ENCODE data around the gene CUEDC1.
"Not testable (repeated sequence)": the region's sequence is repeated elsewhere in the genome, so short reads cannot be mapped to it uniquely, and the experiment has no call there.

The CUEDC1 gene

DNA sequence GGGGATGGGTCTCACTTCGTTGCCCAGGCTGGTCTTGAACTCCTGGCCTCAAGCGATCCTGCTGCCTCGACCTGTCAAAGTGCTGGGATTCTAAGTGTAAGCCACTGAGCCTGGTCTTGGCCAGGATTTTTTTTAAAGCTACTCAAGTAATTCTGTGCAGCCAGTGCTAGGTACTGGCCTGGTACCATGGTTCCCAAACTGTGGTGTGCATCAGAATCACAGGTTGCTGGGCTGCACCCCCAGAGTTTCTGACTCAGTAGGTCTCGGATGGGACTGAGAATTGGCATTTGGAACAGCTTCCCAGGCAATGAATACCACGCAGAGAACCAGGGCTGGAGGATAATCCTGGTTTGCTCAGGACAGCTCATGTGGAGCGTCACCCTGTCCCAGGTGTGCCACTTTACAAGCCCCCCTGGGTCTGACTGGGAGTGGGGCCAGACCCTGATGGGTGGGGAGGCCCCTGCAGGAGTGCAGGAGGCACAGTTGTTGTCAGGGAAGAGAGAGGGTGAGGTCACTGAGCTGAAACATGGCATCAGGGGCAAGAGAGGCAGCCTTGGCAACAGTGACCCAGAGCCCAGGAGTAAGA lies 94.7 kb downstream of the CUEDC1 start:
- DNase-seq (ENCODE audit: low read depth): no peak

DNA sequence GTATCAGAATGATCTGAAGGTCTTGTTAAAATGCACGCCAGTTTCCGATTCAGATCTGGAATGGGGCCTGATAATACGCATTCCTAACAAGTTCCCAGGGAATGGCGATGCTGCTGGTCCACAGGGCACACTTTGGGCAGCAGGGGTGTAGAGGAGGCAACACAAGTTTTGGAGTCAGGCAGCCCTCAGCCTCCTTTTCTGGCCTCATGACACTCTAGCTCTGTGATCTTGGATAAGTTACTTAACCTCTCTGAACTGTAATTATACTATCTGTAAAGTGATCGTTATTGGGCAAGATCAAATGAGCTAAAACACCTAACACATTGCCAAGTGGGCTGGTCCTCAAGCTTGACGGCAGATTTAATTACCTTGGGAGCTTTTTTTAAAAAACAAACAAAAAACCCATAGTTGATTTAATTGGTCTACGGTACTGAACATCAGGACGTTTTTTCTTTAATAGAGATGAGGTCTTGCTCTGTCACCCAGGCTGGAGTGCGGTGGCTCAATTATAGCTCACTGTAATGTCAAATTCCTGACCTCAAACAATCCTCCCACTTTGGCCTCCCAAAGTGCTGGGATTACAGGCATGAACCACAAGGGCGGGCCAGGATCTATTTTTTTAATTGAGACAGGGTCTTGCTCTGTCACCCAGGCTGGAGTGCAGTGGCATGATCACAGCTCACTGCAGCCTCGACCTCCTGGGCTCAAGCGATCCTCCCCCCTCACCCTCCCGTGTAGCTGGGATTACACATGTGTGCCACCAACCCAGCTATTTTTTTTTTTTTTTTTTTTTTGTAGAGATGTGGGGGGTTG lies 95.4 kb downstream of the CUEDC1 start:
- no peak for DNase-seq (ENCODE audit: low read depth)

DNA sequence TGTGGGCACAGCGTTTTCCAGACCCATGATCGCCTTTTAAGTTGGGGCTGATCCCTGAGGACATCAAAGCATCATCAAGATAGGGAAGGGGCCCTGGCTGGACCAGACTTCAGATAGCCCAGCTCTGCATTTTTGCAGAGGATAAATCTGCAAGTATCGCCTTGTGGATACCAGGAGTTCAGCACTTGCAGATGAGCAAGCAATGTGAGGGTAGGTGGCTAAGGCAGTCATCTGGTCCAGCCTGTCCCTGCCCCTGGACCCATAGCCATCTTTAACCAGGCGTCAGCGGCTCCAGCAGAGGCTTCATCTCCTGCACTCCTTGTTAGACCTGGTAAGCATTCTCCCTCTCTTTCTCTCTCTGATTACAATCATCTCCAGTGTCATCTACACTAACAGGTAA lies 96.4 kb downstream of the CUEDC1 start:
- DNase-seq (ENCODE audit: low read depth): no peak

DNA sequence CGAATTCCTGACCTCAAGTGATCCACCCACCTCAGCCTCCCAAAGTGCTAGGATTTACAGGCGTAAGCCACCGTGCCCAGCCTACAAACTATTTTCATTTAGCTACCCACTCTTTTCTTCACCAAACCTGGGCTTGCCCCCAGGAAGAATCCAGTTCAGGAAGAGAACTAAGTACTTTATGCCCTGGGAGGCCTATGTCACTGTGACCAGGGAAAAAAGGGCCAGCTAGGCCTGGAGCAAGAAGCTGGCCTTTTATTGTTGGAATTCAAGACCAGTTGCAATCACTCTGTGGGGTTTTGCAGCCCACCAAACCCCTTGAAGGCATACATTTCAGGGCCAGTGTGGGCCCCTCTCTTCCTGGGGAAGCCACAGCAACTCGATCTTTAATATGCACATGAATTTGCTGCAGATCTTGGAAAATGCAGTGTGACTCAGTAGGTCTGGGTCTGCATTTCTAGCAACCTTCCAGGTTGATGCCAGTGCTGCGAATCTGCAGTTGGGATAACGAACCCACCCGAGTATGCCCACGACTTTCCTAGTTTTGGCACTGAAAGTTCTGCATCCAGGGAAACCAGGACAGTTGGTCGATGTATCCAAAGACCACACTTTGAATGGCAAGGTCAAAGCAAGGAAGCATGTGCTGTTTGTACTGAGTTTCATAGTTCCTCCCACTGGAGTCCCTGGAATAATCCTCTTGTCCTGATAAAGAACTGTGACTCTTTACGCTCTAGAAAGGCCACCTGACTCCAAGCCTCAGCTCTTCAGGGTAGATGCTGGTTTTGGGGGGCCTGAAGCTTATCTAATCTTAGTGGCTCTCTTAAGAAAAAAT lies 98.2 kb downstream of the CUEDC1 start:
- DNase-seq (ENCODE audit: low read depth): no peak

DNA sequence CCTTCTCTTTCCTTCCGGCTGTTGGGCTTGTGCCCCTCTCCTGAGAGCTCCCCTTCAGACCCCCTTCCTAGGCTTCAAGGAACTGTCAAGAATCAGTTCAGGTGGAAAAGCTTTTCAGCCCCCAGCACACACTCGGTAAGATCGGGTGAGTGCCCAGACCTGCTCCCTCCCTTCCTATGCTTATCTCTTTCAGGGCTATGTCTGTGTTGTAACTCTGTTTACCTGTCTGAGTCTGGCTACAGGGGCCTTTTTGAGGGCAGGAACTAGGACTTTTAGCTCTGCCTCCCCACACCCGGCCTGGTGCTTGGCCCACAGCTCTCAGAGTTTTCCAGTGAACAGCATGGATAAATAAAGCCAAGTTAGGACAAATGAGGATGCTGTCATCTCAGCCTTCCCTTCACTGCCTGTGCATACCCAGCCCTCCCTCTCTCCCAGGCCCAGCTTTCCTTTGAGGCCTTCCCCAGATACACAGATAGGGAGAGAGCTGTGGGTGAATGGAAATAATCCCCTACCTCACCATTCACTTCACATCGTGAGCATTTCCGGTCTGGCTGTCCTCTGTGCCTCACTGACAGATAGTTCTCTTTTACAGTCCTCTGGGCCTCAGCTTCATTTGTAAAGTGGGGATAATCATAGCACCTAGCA lies 99.7 kb downstream of the CUEDC1 start:
- DNase-seq (ENCODE audit: low read depth): no peak

DNA sequence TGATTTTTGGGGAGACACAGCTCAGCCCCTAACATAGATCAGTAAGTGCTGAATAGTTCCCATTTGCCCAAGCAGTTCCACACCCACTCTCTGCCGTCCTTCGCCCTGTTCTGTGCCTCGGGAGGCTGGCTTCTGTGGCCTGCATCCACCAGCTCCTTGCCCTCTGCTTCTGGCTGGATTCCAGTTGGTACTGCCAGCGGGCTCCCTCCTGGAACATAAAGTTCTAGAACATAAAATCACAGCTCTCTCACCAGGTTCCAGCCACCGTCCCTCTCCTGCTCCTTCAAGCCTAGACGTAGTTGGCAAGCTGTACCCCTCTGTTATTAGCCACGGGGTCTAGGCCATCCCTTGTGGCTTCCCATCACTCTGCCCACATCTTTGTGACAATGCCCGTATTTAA lies 101.5 kb downstream of the CUEDC1 start:
- DNase-seq (ENCODE audit: low read depth): no peak

DNA sequence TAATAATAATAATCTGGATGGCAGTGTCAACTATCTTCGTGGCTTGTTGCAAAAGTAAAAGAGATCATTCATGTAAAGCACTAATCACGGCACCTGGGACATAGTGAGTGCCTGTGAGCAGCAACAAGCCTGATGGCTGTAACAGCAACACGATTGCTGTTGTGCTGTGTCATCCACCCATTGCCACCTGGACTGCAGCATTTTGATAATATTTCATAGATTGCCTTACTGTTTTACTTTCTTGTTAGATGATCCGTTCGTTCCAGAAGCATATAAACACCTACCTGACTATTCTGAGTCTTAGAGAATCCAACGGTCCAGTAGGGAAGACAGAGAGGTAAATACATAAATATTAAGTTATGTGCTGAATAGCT lies 102.3 kb downstream of the CUEDC1 start:
- no peak for DNase-seq (ENCODE audit: low read depth)

DNA sequence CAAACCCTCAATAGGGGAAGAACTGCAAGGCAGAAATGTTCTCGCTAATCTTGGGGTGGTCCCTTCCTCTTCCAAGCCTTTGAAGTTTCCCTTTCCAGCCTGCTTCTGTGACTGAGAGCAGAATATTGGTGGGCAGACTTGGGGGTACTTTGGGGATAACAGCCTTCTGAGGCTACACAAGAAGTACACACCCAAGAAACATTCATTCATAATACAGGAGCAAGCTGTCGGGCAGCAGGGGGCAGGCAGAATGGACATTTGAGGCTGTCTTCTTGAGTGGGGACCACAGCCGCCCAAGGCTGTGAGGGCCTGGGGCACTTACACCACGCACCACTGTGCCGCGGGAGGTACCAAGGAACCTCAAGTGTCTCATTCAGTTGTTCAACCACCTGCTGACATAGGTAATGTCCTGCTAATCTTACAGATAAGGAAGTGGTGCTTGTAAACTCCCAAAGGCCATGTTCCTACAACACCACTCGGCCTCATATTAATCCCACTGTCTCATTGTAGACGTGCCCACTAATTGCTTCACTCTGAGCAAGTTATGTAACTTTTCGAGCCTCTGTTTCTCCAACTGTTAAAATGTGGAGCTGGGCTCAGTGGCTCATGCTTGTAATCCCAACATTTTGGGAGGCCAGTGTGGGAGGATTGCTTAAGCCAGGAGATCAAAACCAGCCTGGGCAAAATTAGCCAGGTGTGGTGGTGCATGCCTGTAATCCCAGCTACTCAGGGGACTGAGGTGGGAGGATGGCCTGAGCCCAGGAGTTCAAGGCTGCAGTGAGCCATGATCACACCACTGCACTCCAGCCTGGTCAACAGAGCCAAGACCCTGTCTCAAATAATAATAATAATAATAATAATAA lies 102.9 kb downstream of the CUEDC1 start:
- DNase-seq (ENCODE audit: low read depth): no peak

DNA sequence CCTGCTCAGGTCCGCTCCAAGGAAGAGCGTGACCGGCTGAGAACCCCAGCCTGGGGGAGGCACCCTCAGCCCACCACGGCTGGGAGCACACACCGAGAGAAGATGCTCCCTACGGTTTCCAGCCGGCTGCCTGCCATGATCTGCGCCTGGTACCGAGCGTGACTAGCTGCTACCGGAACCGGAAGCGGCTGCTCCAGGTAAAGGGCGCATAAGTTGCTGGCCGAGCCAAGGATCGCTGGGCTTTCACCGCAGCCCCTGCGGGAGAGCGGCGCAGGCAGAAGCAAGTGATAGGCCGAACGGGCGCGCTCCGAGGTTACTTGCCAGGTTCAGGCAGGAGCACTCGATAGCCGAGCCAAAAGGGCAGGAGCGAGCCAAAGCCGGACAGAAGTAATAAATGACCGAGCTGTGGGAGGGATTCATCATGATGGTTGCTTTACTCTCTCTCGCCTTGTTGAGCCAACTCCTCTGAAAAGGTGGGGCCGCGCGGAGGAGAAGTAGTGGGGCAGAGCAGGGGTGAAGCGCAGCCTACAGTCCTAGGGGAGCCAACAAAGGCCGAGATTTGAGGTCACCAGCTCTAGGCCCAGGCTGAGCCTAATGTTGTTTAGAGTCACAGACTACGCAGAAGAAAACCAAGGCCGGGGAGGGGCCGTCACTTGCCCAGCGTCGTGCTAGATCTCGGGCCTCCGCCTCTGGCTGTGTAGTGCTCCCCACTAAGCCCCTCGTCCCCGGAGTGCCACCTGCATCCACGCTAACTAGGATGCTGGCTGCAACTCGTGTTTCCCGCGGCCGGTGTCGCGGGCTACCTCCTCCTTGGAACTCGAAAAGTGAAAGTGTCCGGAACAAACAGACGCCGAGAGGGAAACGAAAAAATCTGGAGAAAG lies 105.1 kb downstream of the CUEDC1 start, which contains the start of gene MRPS23:
Gene MRPS23 (minus strand): TSS at position 171 of the 881 bp plus-strand sequence. CDS start 34 bp downstream, at position 137.
- DNase-seq (ENCODE audit: low read depth): peak; percentile 94

DNA sequence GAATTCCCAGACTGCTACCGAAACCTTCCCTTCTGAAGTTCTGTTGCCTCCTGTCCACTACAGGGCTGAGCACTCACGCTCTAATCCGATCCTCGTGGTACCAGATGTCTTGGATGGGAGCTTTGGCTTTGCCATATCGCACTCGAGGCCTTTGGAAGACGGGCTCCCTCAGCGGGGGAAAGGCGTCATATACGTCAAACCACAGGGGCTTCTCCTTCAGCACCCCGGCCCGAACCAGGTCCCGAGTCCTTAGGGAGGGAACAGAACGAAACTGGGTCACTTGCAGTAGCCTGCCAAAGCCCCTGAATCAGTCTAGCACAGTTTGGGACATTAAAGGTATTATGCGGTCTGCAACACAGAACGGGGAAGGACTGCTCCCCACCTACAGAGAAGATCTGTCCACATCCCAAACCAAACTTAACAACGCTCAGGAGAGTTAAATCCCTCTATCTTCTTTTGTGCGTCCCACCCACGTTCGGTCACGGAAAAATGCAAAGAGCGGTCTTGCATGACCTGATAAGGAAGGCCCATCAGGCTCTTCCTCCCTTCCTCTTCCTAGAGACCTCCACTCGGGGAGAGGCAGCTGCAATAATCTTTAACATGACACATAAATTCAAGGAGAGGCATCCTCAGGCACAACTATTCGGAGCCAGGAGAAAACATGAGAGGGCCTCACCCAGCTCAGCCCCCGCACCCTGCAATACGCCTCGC lies 105.9 kb downstream of the CUEDC1 start:
- DNase-seq (ENCODE audit: low read depth): no peak

DNA sequence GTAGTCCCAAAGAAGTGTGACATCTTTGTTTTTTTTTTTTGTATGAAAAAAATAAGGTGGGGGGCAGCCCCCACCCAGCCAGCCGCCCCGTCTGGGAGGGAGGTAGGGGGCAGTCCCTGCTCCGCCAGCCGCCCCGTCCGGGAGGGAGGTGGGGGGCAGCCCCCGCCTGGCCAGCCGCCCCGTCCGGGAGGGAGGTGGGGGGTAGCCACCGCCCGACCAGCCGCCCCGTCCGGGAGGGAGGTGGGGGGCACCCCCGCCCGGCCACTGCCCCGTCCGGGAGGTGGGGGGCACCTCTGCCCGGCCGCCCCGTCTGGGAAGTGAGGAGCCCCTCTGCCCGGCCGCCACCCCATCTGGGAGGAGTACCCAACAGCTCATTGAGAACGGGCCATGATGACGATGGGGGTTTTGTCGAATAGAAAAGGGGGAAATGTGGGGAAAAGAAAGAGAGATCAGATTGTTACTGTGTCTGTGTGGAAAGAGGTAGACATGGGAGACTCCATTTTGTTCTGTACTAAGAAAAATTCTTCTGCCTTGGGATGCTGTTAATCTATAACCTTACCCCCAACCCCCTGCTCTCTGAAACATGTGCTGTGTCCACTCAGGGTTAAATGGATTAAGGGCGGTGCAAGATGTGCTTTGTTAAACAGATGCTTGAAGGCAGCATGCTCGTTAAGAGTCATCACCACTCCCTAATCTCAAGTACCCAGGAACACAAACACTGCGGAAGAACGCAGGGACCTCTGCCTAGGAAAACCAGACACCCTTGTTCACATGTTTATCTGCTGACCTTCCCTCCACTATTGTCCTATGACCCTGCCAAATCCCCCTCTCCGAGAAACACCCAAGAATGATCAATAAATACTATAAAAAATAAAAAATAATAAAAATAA lies 108.9 kb downstream of the CUEDC1 start:
- DNase-seq (ENCODE audit: low read depth): not testable (repeated sequence)

DNA sequence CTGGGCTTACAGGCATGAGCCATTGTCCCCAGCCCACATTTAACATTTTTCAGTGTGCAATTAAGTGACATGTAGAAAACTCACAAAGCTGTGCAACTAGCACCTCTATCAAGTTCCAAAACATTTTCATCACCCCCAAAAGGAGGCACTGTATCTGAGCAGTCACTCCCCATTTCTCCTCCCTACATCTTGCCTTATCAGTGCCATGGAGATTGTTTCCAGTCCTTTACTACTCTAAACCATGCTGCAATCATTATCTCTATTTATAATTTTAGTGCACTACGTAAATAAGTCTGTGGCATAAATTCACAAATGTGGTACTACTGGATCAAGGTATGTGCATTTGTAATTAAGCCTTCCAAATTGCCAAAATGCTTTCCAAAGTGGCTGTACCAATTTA lies 112.9 kb downstream of the CUEDC1 start:
- no peak for DNase-seq (ENCODE audit: low read depth)

DNA sequence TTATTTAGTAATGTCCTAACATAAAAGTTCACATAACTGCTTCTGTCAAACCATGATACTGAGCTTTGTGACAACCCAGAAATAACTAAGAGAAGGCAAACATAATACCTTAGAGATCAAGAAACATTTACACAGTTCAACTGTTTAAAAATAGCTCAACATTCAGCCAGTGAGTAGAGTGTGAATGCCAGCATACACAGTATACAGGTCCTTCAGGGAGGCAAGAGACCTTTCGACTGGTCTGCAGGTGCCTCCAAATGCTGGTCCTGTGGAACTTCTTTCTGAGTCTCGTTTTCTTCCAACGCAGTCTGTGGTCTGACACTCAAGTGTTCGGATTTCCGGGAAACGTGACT lies 115.7 kb downstream of the CUEDC1 start:
- no peak for DNase-seq (ENCODE audit: low read depth)

DNA sequence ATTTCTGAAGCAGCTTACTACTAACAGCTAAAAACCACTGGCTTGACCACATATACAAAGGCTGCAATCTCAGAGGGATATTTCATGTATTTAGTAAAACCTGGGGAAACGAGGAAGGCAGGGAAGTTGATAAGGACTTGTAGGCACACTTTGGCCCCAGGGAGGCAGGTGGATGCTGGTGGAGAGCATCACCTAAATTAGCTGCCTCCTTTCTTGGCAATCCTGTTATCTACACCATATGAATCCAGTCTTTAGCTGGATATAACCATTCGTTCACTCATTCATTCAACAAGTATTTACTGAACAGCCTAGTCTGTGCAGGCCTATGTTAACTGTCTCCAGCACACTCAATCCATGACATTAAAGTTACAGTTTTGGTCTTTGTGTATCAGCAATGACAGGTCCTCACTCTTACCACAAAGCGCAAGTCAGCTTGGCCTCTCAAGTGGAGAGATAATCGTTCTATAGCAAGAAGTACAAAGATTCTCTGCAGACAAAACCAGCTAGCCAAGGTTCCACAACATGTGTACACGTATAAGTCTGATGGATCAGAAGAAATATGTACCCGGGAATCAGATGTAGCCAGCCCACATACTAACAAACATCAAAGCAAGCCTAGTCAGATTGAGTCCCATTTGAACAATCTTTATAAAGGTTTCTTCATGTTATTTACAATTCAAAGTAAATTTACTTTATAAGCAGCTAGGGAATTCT lies 116.2 kb downstream of the CUEDC1 start:
- no peak for DNase-seq (ENCODE audit: low read depth)

DNA sequence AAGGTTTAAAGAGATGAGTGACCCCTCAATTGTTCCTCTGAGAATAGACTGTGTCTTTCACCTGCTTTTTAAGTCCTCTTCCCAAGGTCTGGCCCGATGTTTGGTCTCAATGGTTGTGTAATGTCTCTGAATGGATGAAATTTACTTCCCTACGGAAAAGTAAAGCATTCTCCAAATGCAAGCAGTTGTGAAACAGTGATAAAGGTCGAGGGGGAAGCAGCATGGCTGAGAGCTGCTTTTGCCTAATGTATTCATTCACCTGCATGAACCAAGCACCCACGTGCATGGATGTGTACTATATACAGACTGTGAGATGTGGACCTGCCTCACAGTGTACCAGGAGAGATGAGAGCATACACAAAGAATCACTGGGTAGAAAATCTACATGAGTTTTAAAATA lies 116.8 kb downstream of the CUEDC1 start:
- no peak for DNase-seq (ENCODE audit: low read depth)

DNA sequence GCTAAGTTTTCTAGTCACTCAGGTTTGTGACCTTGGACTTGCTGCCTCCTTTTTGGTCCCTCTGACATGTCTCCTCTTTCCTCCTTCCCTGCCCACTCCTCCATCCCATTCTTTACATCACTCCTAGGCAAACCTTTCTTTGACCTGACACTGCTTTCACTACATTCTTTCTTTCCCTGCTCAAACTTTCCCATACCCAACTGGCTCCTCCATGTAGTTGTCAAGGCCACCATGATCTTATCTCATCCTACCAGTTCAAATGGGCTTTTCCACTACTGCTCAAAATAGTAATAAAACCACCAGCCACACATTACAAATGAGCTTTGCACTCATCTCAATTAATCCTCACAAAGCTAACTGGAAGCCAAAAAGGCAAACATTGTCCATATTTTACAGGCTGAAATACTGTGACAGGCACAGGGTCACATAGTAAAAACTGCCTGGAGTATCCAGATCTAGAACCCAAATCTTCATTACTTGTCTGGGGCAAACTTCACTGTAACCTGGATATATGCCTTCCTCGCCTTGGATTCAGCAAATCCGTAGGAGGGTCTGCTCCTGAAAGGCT lies 119.8 kb downstream of the CUEDC1 start:
- DNase-seq (ENCODE audit: low read depth): no peak

DNA sequence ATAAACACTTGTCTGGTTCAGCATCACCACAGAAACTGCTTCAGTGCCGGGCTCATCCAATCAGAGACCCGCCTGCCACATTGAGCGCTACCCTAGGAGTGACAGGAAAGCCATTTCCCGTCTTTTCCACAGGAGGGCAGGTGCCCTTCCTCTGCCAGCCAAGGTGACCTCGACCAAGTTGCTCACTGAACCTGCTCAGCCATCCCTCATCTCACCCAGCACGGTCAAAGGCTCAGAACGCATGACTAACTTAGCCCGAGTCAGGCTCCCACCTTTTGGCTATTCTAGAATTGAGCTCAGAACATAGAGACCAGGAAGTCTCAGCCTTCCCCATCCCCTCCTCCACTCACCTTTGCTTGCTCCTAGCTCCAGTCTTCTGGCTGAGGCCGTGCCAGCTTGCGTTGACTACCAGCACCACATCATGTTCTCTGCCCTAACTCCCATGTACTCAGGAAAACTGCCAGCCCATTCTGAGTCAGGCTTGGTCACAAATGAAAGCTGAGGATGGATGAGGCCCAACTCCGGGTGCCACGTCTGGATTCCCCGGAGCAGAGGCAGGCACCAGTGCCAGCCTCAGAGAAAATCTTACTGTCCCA lies 121.0 kb downstream of the CUEDC1 start:
- no peak for DNase-seq (ENCODE audit: low read depth)

Data from stimulated activated CD8-positive, alpha-beta memory T cell treated with anti-CD3 and anti-CD28 coated beads, Interleukin-4, amount 100 ng/mL, for 24 hours (primary cell).